HCEC 1CT (cell line): ENCODE data around the gene UBQLN3.

Experiments
- DNase-seq: peaks from one replicate; pipeline ENCODE4 v3.0.0-alpha.2; 2017

UBQLN3 gene

GRCh38 chr11:5504403-5504921, 5.3 kb downstream of the UBQLN3 start:
- no peak for DNase-seq

DNA sequence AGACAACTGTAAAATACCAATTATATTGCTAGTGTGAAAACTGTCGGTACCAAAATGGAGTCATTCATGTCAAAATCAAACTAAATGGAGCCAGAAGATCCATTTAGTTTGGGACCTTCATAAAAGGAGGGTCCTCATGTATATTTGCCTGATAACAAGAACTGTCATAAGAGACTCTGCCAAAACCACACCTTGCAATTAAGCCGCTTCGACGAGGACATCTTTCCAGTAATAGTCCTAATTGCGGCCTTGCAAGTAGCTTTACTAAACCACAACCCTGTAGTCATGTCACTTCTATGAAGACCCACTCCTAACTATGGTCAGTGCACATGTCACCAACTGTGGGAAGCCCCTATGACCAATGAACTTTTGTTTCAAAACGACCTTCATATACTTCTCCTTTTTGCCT, 9.4 kb downstream of the UBQLN3 start:
- no peak for DNase-seq

GRCh38 chr11:5499671-5500070, 10.1 kb downstream of the UBQLN3 start:
- DNase-seq = no peak

- DNase-seq = no peak
Measured at GRCh38 chr11:5489576-5490357, 20.0 kb downstream of the UBQLN3 start.

DNA sequence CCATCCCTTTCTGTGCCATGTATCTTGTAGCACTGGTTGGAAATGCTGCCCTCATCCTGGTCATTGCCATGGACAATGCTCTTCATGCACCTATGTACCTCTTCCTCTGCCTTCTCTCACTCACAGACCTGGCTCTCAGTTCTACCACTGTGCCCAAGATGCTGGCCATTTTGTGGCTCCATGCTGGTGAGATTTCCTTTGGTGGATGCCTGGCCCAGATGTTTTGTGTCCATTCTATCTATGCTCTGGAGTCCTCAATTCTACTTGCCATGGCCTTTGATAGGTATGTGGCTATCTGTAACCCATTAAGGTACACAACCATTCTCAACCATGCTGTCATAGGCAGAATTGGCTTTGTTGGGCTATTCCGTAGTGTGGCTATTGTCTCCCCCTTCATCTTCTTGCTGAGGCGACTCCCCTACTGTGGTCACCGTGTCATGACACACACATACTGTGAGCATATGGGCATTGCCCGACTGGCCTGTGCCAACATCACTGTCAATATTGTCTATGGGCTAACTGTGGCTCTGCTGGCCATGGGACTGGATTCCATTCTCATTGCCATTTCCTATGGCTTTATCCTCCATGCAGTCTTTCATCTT, 20.9 kb downstream of the UBQLN3 start:
- DNase-seq = no peak

- no peak for DNase-seq
Measured at GRCh38 chr11:5488385-5488784, 21.4 kb downstream of the UBQLN3 start, which contains the start of gene OR52D1. Gene OR52D1, plus strand, starts transcription at chr11:5488685. Its CDS starts 22 bp downstream, at chr11:5488707.

DNA sequence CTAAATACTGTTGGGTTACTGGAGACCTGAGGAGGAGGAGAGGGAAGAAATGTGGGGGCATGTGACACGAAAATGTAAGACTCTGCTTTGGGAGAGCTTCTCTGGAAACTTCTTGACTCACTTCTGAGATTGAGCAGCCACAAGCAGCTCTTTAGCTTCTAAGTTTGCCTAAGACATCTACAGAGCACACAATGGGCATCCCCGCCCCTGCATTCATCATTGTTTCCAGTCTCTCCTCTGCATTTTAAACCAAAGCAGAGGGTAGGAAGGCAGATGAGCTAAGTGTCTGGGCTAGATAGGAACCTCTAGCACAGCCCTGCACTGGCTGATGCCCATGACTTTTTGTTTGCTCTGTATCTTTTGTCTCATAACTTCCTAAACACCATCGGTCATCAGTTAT, 23.3 kb downstream of the UBQLN3 start:
- DNase-seq = no peak

DNA sequence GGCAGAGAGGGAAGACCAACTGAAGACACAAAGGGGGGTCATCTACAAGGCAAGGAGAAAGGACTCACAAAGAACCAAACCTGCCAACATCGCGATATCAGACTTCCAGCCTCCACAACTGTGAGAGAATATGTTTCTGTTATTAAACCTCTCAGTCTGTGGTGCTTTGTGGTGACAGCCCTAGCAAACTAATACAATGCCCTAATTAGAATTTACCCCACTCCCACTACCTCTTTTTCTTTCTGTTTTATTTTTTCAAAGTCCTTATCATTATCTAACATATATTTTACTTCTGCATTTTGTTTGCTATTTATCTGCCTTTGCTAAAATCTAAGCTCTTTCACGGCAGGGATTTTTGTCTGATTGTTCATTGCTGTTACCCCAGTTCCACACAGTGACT, 23.8 kb downstream of the UBQLN3 start:
- no peak for DNase-seq

DNA sequence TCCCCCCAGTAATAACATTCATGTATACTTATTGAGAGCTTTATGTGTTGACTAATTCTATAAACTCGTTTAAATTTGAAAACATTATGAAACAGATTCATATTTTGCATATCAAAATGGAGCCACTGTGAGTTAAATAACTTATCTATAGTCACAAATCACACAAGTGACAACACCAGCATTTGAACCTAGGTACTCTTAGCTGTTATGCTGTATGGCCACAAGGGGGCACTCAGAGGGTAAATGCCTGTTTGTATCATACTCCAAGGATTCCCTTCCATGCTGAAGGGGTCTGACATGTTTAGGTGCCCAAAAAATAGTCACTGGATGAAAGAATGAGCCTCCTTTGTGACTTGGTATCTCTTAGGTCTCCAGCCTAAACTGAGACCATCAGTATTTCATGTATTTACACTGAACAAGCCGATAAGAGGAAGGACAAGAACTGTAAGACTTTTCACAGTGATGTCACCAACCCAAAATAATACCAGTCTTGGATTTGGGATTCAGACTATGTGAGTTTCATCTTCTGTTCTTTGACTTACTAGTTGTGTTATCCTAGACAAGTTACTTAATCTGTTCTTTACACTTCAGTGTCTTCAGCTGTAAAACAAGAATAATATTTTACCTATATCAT, 33.5 kb downstream of the UBQLN3 start:
- peak; percentile 48 for DNase-seq

DNA sequence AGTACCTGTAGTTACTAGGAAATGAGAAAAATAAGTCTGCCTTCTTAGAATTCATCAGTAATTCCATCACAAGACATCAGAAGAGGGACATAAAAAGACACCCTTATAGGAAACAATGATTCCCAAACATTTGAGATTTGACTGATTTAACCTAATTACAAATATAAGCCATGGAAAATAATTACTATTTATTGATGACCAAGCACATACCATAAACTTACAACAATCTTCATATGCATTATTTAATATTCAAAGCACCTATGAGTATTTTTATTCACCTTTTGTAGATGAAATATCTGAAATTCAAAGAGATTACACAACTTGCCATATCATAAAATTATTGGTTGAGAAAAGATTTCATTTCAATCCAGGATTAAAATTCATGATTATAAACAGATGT, 35.8 kb downstream of the UBQLN3 start:
- no peak for DNase-seq

DNA sequence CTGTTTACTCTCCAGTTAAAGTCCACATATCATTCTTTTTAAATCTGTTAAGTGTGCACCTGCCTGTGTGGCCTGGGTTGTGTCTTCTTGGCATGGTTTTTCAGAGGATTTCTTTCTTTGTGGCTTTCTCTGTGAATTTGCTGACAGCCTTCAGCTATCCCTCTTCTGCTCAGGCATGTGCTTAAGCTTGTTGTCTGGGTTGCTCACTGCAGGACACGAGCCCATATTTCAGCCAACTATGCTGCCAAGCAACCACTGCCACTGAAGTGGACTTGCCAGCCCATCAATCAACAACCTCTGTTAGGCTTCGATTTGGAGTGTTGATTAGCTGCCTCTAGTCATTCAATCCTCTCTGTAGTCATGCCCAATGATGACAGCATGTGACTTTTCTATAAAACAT, 42.2 kb downstream of the UBQLN3 start:
- DNase-seq = no peak

GRCh38 chr11:5460983-5461621, 48.7 kb downstream of the UBQLN3 start:
- DNase-seq = no peak
